OCI-LY1 (cell line): Measurements from ENCODE around the gene MTIF3.

Source experiments
- EZH2 ChIP-seq: fragments of 200-600 bp; sonication (generic), shearing (Covaris generic); IDR thresholded peaks from 2 replicates; pipeline ENCODE4 v1.8.0; 2017; ENCODE audit warnings: borderline replicate concordance, mixed run types, mild to moderate bottlenecking, antibody characterized with exemption, low read length, moderate library complexity, mixed read lengths
- TF ChIP-seq, protein P1 (sequence below): fragments of 200-600 bp; sonication (generic), shearing (Covaris generic); IDR thresholded peaks from 2 replicates; pipeline ENCODE4 v1.5.1; 2017; ENCODE audit warnings: mild to moderate bottlenecking, antibody characterized with exemption, low read length, moderate library complexity, mixed read lengths

- TF ChIP-seq, protein P1, sequence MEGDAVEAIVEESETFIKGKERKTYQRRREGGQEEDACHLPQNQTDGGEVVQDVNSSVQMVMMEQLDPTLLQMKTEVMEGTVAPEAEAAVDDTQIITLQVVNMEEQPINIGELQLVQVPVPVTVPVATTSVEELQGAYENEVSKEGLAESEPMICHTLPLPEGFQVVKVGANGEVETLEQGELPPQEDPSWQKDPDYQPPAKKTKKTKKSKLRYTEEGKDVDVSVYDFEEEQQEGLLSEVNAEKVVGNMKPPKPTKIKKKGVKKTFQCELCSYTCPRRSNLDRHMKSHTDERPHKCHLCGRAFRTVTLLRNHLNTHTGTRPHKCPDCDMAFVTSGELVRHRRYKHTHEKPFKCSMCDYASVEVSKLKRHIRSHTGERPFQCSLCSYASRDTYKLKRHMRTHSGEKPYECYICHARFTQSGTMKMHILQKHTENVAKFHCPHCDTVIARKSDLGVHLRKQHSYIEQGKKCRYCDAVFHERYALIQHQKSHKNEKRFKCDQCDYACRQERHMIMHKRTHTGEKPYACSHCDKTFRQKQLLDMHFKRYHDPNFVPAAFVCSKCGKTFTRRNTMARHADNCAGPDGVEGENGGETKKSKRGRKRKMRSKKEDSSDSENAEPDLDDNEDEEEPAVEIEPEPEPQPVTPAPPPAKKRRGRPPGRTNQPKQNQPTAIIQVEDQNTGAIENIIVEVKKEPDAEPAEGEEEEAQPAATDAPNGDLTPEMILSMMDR: no peak
- no peak for TF ChIP-seq EZH2
Measured at GRCh38 chr13:27461940-27462584, 11.7 kb upstream of the MTIF3 start.
